ENCODE data around the gene TENM3.

Gene TENM3

GRCh38 chr4:182246401-182247205, 3.4 kb downstream of the TENM3 start:
- TF ChIP-seq ZFX (IDR thresholded peaks at IDR 0.05) (no peak), CTCF (conservative IDR thresholded peaks at IDR 0.05) (no peak)
- no peak overlapping the region for H3K27ac ChIP-seq

- no peak for TF ChIP-seq CTCF (conservative IDR thresholded peaks at IDR 0.05)
- no peak for TF ChIP-seq ZFX (IDR thresholded peaks at IDR 0.05)
Observed at GRCh38 chr4:182248295-182248694, 5.1 kb downstream of the TENM3 start.

GRCh38 chr4:182250446-182250845, 7.2 kb downstream of the TENM3 start:
- H3K27ac ChIP-seq = no peak overlapping the region
- TF ChIP-seq CTCF (conservative IDR thresholded peaks at IDR 0.05) (no peak), ZFX (IDR thresholded peaks at IDR 0.05) (no peak)

More at GRCh38 chr4:182248295-182248694, 5.1 kb downstream of the TENM3 start:
- no peak overlapping the region for H3K27ac ChIP-seq

- no peak for TF ChIP-seq CTCF (conservative IDR thresholded peaks at IDR 0.05)
- TF ChIP-seq ZFX (IDR thresholded peaks at IDR 0.05) = no peak
- H3K27ac ChIP-seq = no peak overlapping the region
Observed at GRCh38 chr4:182251116-182251515, 7.9 kb downstream of the TENM3 start.

- TF ChIP-seq ZFX (IDR thresholded peaks at IDR 0.05) (no peak), CTCF (conservative IDR thresholded peaks at IDR 0.05) (no peak)
- no peak overlapping the region for H3K27ac ChIP-seq
Observed at GRCh38 chr4:182252220-182252619, 9.0 kb downstream of the TENM3 start.

DNA sequence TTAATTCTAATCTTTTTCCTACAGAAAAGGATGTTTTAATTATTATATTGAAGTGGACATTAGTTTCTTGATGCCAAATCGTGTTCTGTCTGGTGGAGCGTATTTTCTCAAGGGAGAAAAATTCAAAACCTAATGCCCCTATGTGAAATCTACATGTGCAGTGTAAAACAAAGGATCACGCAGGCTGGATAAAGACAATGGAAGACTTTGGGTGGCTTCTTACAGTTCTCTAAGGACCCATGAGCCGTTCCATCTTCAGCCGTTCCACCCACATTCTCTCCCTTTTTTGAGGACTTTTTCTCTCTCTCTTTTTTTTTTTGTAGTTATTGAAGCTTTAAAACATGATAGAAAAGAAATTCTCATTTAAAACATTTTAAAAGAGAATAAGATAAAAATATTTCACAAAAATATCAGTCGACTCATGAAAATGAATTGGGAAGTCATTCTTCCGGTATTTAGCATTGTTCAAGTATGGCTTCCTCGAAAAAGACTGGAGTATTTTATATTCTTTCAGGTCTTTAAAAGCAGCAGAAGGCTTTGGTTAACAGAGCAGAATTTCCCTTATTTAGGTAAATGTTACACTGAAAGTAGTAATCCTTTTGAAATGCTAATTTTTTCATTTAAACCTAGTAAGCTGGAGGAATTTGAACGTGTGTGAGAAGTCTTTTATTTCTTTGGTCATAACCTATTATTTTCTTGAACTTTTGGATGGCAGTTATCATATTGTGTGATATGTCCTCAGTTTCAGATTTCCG, 11.0 kb downstream of the TENM3 start:
- no peak overlapping the region for H3K27ac ChIP-seq
- no peak for TF ChIP-seq CTCF (conservative IDR thresholded peaks at IDR 0.05)
- no peak for TF ChIP-seq ZFX (IDR thresholded peaks at IDR 0.05)

All from C4-2B (cell line).